Stimulated activated CD4-positive, alpha-beta T cell treated with anti-CD3 and anti-CD28 coated beads, Interleukin-2, amount 100 ng/mL, for 48 hours (primary cell): ENCODE measurements around the gene LDB2.
"Not testable (repeated sequence)": the region's sequence is repeated elsewhere in the genome, so short reads cannot be mapped to it uniquely, and the experiment has no call there.

Experiments
- DNase-seq, 2 donors: peaks; one replicate each; pipeline ENCODE4 v3.0.0-alpha.2; 2020

Gene LDB2

DNA sequence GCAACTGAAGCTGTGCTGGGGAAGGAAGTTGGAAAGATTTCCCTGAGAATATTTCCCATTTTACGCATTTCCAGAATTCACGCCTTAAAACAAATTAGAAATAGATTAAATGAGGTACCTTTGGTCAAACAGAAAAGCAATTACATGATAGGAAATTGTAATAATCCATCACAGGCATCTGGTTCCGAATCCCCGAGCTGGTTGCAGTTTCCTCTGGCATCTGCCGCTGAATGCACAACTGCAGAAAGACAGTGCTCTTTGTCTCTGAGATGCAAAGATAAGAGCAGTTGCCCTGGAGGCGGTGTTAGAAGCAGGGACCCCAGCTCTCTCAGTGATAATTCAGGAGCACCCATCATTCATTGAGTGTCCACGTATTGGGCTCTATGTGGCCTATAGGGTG is 224.4 kb downstream of the LDB2 start:
- no peak for DNase-seq

DNA sequence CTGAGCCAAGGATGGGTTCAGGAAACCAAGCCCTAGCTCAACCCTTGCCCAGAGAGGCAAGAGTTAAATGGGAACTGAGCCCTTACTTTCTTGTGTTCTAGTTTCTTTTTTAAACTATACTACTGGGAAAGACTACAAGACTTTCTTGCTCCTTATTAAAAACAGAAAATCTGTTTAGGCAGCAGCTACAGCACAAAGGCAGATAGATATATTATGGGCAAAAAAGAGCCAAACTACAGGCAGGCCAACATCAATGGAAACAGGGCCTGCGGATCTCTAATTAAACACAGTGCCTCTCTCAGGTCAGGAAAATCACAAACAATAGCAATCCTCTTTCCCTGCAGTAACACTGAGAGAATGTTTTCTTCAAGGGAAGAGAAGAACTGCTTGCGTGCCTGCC is 226.0 kb downstream of the LDB2 start:
- no peak for DNase-seq

DNA sequence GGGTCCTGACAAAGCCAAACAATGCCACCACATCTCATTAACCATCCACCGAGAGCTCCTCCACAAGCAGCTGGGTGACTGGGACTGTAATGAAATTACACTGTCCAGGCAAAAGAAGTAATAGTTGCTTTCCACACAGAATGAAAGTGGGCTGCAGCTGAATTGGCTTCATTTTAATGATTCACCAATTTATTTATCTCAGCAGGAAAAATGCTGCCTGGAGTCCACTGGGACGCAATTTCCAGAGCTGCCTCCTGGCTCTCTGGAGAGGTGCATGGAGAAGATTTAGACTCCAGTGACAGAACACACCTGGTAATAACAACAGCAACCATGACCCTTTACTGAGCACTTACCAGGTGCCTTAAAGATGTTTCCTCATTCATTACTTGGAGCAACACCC is 226.7 kb downstream of the LDB2 start:
- DNase-seq: no peak

DNA sequence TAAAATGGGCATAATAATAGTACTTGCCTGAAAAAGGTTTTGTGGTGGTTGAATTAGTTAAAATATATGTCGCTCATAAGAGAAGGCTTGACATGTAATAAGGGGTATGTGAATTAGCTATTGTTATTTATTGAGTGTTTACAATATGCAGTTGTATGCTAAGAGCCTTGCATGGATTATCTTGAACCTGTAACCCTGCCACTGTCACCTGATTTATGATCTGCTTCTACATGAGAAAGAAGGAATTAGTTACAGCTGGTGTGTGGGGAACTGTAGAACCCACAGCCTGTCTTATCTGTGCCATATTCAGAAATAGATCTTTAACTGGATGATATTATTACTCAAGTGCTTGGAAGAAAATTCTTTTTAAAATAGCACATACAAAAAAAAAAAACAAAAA is 227.7 kb downstream of the LDB2 start:
- DNase-seq: no peak

DNA sequence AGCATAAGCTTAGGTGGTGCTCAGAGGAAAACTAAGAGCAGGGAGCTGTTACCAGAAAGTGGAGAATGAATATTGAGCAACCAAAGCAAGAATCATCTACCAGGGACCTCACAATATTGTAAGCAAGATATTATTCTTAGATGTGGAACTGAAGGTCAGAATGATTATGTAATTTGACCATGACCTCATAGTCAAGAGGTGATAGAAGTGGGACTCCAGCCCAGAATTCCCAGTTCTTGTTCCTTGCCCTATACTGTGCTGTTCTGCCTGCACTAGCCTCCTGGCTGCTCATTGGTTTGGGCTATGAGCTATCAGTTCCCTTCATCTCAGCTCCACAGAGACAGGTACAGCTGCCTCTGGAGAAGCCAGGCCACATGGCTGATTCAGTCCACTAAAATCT is 229.4 kb downstream of the LDB2 start:
- DNase-seq: no peak

DNA sequence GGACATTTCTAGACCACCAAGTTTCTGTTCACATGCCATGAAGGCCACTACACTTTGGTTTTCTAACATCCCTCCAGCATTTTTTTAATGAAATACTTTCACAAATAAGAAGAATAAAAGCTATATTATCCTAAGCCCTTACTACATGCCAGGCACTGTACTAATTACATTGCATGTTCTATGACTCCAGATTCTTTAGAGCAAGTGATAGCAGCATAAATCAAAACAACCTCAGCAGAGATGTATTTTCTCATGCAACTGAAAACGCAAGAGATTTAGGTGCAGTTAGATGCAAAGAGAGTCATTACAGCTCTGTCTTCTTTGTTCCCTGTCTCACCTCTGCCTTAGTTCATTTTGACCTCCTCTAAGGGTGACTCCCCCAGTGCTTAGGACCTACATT is 230.0 kb downstream of the LDB2 start:
- DNase-seq: no peak

DNA sequence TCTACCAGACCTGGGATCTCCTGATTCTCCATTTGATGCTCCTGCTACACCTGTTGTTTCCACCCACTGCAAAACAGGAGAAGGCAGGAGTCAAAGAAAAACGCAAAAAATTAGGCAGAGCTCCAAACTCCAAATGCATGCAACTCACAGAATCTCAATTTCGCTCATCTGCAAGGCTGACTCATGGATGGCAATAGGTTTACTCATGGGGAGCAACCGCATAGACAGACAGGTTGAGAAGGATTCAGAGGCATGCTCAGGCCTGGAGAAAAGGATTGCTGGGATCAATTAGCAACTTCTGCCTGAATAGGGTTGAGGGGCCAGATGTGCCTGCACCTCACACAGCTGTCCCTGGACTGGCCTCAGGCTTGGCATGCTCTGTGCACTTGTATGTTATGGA is 231.0 kb downstream of the LDB2 start:
- DNase-seq: no peak

DNA sequence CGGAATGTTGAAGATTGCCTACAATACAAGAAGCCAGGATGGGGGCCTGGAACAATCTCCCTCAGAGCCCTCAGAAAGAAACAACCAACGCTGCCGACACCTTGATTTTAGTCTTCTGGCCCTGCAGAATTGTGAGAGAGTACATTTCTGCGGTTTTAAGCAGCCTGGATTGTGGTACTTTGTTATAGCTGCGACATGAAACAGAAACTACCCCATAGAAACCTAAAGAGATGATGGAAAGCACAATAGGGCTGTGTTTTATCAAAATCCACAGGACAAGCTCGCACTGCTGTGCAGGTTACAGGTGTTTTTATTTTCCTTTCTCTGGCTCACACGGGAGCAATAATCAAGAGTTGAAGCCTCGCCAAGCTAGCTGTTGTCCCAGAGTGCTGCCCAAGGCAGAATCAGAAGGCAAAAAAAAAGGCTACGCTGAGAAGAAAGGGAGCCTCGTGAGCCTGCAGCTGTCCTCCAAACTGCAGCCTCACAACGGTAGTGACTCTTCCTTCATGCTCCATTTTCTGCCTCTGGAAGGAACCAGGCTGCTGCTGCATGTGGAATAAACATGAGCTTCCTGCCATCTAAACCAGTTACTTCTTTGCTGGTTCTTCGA is 232.4 kb downstream of the LDB2 start:
- DNase-seq: no peak

DNA sequence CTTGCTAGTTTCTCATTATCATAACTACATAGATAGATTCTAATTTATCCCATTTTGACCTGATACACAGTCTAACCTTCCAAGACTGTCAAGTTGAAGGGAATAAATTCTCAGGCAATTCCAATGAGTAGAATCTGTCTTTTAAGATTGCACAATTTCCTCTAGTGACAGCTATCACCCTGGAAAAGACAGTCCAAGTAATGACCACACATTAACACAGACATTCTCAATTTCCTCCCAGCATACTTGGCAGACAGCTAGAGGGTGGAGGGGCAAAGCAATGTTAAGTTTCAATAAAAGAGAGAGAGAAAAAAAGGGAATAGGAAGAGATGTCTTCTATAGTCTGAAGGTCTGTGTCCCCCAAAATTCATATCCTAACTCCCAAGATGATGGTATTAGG is 234.7 kb downstream of the LDB2 start:
- DNase-seq: no peak

DNA sequence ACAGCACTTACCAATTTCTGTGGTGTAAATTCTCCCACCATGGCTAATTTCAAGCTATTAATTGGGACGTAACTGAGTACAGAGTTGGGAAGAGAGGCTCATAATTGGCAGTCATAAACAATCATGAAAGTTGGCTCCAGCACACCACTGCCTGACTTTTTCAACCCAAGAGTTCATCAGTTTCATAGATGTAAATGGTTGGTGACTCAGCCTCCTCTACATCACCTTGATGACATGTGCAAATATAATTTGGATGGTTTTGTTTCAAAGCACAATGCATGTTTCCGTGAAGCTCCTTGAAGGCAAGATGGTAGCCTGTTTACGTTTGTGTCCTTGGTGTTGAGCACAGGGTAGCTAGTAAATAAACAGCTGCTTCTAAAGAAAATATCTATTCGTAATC is 235.1 kb downstream of the LDB2 start:
- no peak for DNase-seq

DNA sequence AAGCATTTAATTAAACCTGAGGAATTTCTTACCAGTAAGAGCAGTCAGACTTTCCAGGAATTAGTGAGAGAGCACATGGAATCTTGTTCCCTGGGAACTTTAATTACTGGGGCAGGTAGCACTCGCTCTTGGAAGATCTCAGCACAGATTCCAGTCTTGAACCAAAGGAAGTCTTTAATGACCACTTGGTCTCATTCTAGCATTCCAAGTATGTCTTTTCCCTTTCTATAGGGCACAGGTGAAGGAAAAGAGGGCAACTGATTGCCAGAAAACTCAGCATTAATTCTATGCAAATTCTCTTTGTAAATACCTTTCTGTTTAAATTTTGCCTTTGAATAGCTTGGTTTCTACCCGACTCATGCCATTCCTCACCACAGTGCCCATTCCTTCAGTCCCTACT is 236.6 kb downstream of the LDB2 start:
- DNase-seq: no peak

DNA sequence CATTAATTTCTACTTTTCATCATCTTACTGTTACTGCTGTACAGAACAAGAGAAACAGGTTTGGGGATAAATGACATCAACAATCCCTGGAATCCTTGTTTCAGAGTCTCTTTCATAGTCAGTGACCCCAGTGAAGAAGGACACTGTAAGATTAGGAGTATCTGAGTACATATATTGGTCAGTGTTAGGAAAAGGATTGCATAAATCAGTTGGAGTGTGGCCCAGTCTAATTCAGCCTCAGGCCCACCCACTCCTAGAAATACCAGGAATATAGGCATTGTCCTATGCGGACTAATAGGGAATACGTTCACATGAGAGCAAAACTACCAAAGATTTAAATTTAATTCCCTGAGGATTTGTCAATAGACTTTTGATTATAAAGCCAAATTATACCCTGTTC is 237.8 kb downstream of the LDB2 start:
- no peak for DNase-seq

DNA sequence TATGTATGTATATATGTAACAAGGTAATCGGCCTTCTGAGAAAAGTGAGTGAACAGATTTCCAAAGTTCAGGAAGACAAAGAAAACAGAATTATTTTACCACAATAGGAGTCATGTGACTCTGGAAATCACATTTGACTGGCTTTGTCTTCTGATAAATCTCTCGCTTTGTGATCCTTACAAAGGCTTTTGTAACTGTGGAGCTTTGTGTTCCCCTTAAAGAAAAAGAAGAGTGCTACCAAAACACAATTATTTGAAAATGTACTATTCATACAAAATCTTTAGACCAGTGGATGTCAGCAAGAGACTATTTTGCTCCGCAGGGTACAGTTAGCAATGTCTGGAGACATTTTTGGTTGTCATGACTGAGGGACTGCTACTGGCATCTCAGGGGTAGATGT is 238.8 kb downstream of the LDB2 start:
- no peak for DNase-seq

DNA sequence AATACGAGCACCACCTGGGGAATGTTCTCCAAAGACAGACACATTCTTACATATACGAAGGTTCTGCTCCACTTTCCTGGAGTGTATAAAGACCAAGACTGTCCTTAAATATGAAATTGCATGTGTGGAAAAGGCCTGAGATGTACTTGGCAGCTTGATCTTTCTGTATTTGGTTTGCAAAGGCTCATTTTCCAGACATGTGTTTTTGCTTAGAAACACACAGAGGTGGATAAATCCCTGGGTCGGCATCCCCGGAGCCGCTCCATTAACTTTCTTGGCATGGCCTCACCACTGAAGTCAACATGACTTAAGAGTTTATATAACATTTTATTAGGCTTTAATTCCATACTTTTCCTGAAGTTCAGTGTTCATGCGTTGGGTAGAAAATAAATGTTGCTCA is 239.4 kb downstream of the LDB2 start:
- no peak for DNase-seq

DNA sequence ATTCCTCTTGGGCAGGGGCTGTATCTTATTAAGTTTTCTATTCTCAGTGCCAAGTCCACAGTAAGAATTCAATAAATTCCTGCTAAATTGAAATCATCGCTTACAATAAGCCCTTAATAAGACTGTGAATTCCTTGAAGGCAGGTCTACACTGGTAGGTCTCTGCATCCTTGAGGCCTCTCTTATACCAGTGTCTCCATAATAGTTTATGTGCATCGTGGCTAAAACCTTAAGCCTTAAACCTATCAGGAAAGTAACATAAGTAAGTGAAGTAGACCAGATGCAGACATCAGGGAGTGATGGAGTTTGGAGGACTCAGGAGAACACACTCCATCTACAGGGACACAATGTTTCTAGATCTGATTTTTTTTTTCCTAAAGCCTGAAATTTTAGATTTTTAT is 240.3 kb downstream of the LDB2 start:
- DNase-seq: no peak

DNA sequence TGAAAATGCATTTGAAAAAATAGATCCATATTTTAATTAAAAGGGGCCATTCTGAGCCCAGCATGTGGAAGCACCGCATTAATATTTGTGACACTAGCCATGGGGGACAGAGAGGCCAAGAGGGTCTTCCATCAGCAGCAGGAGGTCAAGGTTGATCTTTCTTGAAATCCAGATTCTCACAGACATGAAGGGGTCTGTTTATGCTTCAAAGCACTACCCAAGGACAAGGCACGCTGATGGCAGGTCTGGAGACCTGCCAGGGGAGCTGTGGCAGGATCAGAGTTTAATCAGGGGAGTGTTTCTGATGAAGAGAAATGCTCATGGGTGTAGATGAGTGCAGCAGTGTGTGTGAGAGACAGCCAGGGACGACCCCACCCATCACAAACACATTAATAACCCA is 243.3 kb downstream of the LDB2 start:
- no peak for DNase-seq

DNA sequence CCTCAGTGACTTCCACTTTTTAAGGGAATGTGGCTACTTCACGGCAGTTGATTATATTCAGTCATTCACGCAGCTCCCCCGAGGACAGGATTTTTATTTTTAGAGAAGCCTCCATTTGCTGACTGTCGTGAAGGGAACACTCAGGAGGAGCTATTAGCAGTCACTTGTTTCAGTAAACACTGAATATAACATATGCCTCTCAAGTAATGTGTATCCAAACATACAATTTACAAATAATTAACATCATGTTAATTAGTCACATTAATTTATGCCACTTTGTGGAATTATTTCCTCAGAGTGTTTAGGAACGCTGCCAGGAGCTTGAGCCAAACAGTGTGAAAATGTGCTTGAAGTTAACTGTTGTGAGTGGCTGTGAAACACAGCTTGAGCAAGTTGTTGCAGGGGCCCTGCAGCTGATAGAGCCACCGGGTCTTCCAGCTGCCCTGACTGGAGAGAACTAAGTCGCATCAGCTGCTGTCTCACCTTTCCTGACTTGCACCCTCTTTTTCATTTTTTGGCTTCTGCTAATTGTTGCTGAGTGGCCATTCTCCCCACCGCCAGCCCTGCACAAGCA is 245.6 kb downstream of the LDB2 start:
- no peak for DNase-seq

DNA sequence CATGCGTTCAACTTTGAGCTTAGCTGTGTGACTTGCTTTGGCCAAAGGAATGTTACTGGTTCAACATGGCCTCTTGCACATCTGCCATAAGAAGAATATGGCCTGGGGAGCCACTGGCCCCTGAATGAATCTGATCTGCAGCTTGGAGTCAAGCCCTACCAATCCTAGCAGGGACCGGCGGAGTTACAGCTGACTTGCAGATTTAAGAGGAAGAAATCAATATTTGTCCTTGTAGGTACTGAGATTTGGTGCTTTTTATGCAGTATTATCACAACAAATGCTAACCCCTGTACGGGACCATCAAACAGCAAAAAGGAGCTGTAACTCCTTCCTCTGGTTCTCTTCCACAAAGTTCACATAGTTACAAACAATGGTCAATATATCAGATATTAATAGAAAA is 252.0 kb downstream of the LDB2 start:
- DNase-seq: no peak

DNA sequence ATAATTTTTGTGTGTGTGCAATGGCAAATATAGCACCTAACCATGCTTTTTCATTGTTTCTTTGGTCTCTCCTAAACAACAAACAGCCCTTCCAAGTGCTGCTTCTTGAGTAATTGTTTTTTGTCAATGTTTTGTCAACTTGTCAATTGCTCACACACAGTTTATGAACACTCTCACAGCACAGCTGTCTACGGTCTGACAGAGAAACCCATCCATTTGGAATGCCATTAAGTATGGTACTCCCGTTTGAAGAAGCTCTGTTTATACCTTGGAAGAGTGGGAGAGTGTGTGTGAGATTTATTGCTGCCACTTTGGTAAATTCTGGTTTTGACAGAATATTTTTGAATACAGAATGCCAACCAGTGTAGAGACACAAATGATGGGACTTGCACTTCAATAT is 254.6 kb downstream of the LDB2 start:
- no peak for DNase-seq

DNA sequence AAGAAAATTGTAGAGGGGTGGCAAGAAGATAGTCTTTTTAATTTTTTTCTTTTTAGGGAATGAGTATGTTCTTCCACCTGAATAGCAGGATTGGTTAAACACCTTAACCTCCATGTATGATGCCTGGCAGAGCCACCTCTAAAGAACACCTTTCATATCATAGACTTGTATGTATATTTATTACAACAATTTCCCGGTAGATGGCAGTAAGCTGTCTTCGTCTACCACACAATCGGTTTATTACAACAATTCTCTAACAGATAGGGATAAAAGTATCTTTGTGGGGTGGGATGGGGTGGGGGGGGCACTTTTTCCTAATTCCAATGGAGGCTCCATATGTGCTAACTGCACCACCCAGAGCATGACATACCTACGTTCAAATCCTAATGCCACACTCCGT is 255.5 kb downstream of the LDB2 start:
- no peak for DNase-seq

DNA sequence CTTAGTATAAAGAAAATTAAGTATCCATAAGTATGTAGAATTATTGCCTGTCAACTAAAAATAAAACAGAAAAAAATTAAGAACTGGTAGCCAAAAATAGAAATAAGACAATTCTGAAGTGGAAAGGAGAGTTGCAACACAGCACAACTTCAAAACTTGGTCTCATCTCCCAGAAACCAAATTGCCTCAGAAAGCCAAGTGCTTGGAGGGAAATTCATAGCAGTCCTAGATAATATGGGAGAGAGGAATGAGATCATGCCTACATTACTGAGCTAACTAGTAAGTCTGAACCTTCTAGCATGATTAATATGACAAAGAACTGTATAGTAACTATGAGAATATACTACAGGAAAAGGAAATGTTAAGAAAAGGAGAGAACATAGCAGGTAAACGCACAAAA is 256.5 kb downstream of the LDB2 start:
- DNase-seq: no peak

DNA sequence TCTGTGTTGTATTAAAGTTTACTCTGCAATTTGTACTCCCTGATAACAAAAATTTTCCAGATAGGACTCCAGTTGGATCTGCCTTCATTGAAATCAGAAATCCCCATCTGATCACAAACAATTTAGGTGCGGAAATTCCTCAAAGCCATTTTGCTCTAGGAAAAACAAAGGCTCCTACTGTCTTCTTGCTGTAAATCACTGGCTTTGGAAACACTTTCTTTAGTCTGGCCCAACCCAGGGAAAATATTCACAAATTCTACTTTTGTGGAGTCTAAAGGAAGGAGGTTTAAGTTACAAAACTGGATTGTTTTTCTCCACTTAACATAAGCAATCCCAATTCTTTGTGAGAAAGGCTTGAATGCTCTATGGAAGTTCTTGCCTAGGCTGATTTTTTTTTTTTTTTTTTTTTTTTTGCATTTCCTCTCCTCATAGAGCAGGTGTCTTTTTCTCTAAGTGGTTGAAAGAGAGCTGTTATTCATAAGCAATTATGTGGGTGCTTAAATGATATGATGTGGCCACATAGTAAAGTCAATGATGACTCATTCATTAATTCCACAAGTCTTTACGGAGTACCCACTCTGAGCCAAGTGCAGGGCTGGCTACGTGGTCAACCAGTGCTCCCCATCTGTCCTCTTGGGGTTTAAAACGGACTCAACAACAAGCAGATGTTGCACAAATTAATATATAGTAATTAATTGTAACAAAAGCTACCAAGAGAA is 261.4 kb downstream of the LDB2 start:
- no peak for DNase-seq

DNA sequence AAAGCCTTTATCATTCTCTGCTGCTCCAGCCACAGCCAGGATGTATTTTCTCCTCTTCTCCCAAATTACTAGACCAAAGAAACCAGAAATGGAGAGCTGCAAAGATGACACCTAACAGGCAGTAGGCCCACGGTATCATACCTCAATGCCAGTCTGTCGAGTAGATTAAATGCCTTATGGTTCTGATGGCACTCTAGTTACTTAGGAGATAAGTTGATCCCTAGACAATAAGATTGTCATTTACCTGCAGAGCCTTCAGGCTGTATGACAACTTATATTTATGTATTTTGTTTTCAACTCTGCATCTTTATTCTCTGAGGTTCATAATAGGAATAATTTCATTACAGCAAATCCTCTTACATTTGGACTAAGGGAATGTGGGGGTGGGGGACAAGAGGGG is 262.1 kb downstream of the LDB2 start:
- no peak for DNase-seq

DNA sequence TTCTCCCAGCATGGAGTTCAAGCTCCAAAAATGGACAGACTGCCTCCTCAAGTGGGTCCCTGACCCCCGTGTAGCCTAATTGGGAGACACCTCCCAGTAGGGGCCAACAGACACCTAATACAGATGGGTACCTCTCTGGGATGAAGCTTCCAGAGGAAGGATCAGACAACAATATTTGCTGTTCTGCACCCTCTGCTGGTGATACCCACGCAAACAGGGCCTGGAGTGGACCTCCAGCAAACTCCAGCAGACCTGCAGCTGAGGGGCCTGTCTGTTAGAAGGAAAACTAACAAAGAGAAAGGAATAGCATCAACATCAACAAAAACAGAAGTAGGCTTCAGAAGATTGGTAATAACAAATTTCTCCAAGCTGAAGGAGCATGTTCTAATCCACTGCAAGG is 269.2 kb downstream of the LDB2 start:
- DNase-seq: not testable (repeated sequence)

DNA sequence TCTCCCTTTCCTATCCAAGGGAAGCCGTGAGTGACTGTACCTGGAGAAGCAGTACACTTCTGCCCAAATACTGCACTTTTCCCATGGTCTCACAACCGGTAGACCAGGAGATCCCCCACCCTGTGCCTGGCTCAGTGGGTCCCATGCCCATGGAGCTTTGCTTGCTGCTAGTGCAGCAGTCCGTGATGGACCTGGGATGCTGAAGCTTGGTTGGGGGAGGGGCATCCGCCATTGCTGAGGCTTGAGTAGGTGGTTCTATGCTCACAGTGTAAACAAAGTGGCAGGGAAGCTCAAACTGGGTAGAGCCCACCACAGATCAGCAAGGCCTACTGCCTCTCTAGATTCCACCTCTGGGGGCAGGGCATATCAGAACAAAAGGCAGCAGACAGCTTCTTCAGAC is 269.6 kb downstream of the LDB2 start:
- DNase-seq: not testable (repeated sequence)
